ENCODE results near the gene ACSS1.

Gene ACSS1

DNA sequence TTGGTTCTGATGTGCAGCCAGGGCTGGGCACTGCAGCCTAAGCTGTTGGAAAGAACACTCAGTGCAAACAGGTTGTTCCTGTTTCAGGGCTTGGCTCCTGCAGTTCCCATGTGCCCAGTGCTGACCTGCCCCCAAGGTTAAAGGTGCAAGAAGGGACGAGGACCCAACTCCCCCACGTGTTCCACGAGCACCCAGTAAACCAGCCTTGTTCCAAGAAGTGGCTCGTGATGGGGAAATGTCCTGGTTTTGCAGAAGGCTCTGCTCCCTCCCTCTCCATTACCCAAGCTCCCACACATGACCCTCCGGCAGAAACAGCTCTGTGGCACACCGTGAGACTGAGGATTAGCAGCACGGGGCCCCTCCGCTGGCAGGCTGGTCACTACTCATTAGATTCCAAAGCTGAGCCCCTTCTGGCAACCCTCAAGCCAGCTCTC is 9.4 kb downstream of the ACSS1 start:
- H3K27ac ChIP-seq: no peak overlapping the region
- no peak for DNase-seq (ENCODE audit: low read depth, low spot score)

DNA sequence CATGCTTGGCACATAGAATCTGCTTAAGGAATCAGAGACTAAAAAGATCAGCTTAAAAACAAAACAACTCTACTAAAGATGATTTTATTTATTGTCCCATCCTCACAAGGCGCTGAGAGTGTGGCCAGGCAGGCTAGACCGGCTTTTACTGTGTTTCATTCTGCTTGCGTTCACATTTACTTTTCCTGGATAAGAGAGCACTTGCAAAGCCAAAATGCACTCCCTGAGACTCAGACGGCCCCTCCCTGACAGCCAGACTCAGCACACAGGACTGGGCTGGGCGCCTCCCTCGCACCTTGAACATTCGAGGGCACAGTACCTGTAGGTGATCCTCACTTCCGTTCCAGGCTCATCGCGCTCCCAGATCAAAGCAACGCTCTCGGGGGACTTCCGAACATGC is 10.2 kb downstream of the ACSS1 start:
- H3K27ac ChIP-seq: no peak overlapping the region
- DNase-seq (ENCODE audit: low read depth, low spot score): no peak

DNA sequence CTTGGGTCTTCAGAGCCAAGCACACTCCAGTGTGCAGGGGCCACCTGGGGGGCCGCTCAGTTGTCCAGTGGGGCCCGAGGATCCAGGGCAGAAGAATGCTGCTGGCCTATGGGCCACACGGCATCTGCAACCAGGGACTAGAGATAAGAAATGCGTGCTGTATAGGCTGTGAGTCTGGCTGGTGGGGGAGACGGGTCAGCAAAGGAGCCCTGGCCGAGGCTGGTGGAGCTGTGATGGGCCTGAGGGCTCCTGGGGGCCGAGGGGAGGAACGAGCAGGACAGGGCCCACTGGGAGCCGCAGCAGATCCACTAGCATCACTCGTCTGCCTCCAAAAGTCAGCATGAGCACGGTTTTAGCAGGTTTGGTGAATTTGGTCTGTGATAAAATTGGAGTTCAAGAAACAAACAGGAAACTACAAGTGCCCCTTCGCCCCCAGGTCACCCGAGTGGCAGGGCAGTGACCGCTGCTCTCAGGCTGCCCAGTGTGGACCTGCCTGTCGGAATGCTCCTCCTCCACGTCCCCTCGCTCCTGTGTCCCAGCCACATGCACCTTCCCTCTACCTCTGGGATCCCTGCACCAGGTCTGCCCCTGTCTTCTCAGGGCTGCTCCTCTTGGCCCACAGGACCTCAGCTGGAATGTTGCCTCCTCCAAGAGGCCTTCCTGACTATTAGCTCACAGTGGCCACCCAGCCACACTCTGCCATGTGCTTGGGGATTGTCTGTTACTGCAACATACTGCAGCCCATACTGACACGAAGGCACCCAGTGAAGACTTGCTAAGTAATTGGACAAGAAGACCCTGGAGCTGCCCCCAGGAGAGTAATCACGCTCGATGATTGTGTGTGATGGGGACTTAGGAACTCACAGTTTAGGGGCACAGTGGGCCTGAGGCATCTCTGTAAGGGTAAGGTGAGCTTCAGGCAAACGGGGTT is 10.9 kb downstream of the ACSS1 start:
- DNase-seq (ENCODE audit: low read depth, low spot score): no peak
- H3K27ac ChIP-seq: no peak overlapping the region

DNA sequence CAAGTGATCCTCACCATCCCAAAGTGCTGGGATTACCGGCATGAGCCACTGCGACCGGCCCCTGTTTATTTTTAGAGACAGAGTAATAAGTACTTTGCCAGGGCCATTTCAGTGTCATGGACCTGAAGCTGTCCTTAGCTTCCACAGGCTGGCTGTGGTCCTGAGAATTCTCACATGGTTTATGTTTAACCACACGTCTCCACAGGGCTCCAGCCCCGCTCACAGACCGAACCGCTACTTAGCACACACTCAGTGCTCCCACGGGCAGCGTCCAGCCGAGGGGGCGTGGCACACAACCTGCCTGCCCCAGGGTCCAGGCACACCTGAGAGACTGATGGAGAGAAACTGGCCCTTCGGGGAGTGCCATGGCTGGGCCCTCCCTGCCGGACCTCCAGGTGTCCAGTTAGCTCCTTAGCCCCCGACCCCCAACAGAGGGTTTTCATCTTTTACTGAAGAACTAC is 11.7 kb downstream of the ACSS1 start:
- H3K27ac ChIP-seq: no peak overlapping the region
- no peak for DNase-seq (ENCODE audit: low read depth, low spot score)

- no peak for DNase-seq (ENCODE audit: low read depth, low spot score)
- H3K27ac ChIP-seq: no peak overlapping the region
Measured at GRCh38 chr20:25045343-25045712, 12.6 kb downstream of the ACSS1 start.

- DNase-seq (ENCODE audit: low read depth, low spot score): no peak
- no peak overlapping the region for H3K27ac ChIP-seq
Measured at GRCh38 chr20:25044660-25045342, 13.1 kb downstream of the ACSS1 start.

DNA sequence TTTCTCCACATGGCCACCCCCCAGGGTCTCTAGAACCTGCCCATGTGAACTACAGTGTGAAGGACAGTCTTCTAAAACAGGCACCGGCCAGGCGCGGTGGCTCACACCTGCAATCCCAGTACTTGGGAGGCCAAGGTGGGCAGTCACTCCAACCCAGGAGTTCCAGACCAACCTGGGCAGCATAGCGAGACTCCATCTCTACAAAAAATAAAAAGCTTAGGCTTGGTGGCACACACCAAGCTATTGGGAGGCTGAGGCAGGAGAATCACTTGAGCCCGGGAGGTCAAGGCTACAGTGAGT is 13.7 kb downstream of the ACSS1 start:
- DNase-seq (ENCODE audit: low read depth, low spot score): no peak
- no peak overlapping the region for H3K27ac ChIP-seq

- no peak for DNase-seq (ENCODE audit: low read depth, low spot score)
- no peak overlapping the region for H3K27ac ChIP-seq
Measured at GRCh38 chr20:25043499-25044260, 14.3 kb downstream of the ACSS1 start.

DNA sequence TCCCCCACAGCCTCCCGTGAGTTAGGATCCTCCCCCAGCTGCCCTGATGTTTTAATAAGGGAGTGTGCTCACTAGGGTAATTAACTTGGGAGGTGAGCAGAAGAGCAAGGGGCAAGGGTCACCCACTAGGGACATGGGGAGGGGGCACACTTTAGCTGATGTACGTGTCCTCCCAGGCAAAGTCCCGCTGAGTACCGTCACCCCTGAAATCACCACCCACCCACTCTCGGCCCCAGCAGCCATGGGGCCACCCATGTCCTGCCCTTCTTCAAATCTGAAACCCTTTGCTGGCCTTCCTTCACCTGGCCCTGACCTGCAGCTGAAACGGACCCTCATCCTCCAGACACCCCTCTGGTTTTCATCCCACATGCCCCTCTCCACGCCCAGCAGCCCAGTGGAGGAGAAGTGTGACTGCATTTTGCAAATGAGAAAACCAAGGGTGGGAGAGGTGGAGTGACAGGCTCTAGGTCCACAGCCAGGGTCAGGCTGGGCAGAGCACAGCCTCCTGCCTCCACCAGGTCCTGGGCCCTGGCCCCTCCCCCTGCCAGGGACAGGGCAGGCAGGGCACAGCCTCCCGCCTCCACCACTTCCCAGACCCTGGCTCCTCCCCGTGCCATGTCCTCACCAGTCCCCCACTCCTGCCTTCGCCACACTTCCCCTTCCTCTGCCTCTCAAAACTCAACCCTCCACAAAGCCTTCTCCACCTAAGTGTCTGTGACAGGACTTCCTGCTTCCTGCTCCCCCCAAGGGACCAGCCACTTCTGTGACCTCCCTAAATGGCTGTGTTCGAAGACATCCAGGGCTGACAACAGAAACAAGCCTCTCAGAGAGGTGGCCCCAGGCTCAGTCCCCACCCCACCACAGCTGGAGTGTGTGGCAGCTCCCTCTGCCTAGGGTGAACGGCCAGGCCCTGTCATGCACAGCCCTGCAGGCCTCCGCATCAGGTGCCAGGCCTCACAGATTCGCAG is 15.1 kb downstream of the ACSS1 start:
- no peak for DNase-seq (ENCODE audit: low read depth, low spot score)
- H3K27ac ChIP-seq: no peak overlapping the region

- no peak for DNase-seq (ENCODE audit: low read depth, low spot score)
- no peak overlapping the region for H3K27ac ChIP-seq
Measured at GRCh38 chr20:25041813-25042530, 16.0 kb downstream of the ACSS1 start.

DNA sequence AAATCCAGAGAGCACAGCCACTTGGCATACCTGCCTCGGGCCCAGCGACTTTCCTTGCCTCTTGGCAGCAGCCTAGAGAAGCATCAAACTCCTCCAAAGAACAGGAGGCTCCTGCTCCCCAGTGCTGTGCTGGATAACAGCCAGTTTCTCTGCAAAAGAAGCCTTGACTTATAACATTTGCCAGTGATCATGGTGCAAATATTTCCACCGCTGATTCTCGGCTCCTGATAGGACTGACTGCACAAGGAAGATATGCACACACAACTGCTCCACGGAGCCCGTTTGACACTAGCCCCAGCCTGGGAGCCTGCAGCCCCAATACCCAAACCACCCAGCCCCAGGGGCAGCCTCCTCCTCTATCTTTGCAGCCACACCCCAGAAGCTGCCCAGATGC is 17.5 kb downstream of the ACSS1 start:
- H3K27ac ChIP-seq: no peak overlapping the region
- DNase-seq (ENCODE audit: low read depth, low spot score): no peak

GRCh38 chr20:25039697-25040437 is 18.1 kb downstream of the ACSS1 start:
- DNase-seq (ENCODE audit: low read depth, low spot score): no peak
- H3K27ac ChIP-seq: no peak overlapping the region

GRCh38 chr20:25038591-25039015 is 19.3 kb downstream of the ACSS1 start:
- no peak for DNase-seq (ENCODE audit: low read depth, low spot score)
- H3K27ac ChIP-seq: no peak overlapping the region

DNA sequence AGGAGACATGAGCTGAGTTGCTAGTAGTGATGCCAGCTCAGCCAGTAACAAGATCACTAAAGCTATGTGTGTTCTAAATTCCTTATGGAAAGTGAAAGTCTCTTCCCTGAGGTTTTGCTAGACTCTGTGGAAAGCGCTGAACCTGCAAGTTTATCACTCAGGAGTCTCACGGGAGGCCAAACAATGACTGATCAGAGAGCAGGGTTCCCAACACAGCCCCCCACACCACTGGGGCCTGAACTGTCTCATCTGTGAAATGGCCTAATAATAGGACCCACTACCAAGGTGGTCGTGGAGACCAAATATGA is 19.9 kb downstream of the ACSS1 start:
- H3K27ac ChIP-seq: no peak overlapping the region
- DNase-seq (ENCODE audit: low read depth, low spot score): no peak

- H3K27ac ChIP-seq: no peak overlapping the region
- DNase-seq (ENCODE audit: low read depth, low spot score): no peak
Measured at GRCh38 chr20:25037288-25038102, 20.4 kb downstream of the ACSS1 start.

GRCh38 chr20:25036331-25036936 is 21.5 kb downstream of the ACSS1 start:
- DNase-seq (ENCODE audit: low read depth, low spot score): no peak
- H3K27ac ChIP-seq: no peak overlapping the region

GRCh38 chr20:25035921-25036320 is 22.0 kb downstream of the ACSS1 start:
- no peak for DNase-seq (ENCODE audit: low read depth, low spot score)
- H3K27ac ChIP-seq: no peak overlapping the region

DNA sequence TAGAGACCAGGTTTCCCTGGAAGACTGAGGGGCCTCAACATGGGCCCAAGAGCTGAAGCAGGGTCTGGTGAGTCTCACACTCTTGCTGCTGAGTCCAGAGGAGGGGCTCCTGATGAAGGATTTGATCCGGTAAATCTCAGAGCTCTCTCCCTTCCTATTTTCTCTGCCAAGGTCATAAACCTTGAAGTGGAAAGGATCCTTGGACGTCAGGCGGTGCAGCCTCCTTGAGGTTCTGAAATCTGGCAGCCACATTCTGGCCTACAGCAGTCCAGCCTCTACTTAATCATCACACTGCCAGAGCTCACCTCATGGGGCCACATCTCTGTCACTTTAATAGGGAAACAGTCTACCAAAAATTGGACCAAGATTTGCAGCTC is 24.0 kb downstream of the ACSS1 start:
- DNase-seq (ENCODE audit: low read depth, low spot score): no peak
- H3K27ac ChIP-seq: no peak overlapping the region

Data from epithelial cell of prostate (primary cell).